Thyroid gland (tissue), 4 donors: ENCODE measurements around the gene BAZ2A. TPM values are rescaled to one million over a fixed set of nuclear protein-coding genes. Genes with fewer than 3 reads are reported as not detected.

Experiments used
- DNase-seq, 2 donors: peaks; one replicate each; pipeline ENCODE4 v3.0.0-alpha.2; 2019
- H3K27ac ChIP-seq, 3 donors: fragments of 200-600 bp; sonication (generic); 1 replicate in 2 of 3; 2 replicates in 1 of 3; pipeline ENCODE4 v1.5.1; 2016 to 2019; ENCODE audit warnings: mild to moderate bottlenecking in 1 of 3, moderate library complexity in 1 of 3
- H3K27me3 ChIP-seq: fragments of 200-600 bp; sonication (generic); one replicate; pipeline ENCODE4 v1.5.1; 2019
- H3K36me3 ChIP-seq, 2 donors: fragments of 200-600 bp; sonication (generic); one replicate each; pipeline ENCODE4 v1.5.1; 2016 to 2019
- H3K4me1 ChIP-seq, 2 donors: fragments of 200-600 bp; sonication (generic); one replicate each; pipeline ENCODE4 v1.5.1; 2017 to 2019
- H3K4me3 ChIP-seq, 3 donors: fragments of 200-600 bp; sonication (generic); replicated peaks in 1 of 3; 1 replicate in 2 of 3; 2 replicates in 1 of 3; pipeline ENCODE4 v1.5.1; 2016; ENCODE audit warnings: mild to moderate bottlenecking in 1 of 3
- H3K9me3 ChIP-seq: fragments of 200-600 bp; sonication (generic); one replicate; pipeline ENCODE4 v1.5.1; 2017
- POLR2A ChIP-seq, 2 donors: fragments of 450-650 bp; IDR thresholded peaks; one replicate each; pipeline ENCODE4 v1.6.1; 2017; ENCODE audit warnings: antibody characterized with exemption in 2 of 2, mild to moderate bottlenecking in 2 of 2, moderate library complexity in 1 of 2
- WGBS, 2 donors: methylation state at CpG; one replicate each; pipeline ENCODE4 v1.1.5; 2017; 5-methylcytosine and 5-hydroxymethylcytosine counted together
- intact Hi-C: fragments of 100-400 bp; cut with DNase I; formaldehyde crosslinking; loops from one replicate; pipeline ENCODE4 v1.15.1; 2023
- total RNA-seq, 4 donors: library from RNA; depleted of rRNA; stranded (reverse); fragments of >200 nt; gene quantifications; one replicate each; pipeline ENCODE4 v1.2.3, GENCODE V29; 2016
- TF ChIP-seq, protein P1 (sequence below), 6 experiments: fragments of 200-600 bp in 3 of 6; fragments of 450-650 bp in 3 of 6; sonication (generic) in 3 of 6; IDR thresholded peaks; one replicate each; pipeline ENCODE4 v1.5.1; 2016 to 2019; ENCODE audit warnings: antibody characterized with exemption in 6 of 6, mild to moderate bottlenecking in 2 of 6, inconsistent platforms in 1 of 6, moderate library complexity in 1 of 6

The BAZ2A gene
- total RNA-seq, 4 donors from 2014 or later: 61.7 to 122 (median 77.6) TPM

DNA sequence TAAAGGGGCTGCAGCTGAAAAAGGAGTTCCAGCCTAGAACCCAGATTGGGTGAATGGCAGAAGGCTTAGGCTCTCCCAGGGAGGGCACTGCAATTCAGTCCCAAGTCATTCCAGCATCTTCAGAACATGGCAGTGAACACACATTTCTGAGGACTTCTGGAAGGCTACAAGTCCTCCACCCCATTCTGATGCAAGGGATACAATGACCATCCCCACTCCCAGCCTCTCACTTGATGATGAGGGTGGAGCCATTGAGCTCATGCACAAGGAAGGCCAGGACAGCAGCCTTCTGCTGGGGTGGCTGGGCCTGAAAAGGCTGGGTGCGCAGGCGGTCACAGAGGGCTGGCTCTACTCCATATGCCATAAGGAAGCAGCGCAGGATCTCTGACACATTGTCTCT lies 25.8 kb downstream of the BAZ2A start:
- Histone ChIP-seq H3K9me3 (no peaks in the 10 kb centered on the region), H3K36me3 (peaks cover 97 to 99% of the 10 kb centered on the region in 2 donors), H3K27ac (no peak overlapping the region), H3K4me1 (no peaks in the 10 kb centered on the region), H3K4me3 (no peak overlapping the region), H3K27me3 (no peaks in the 10 kb centered on the region)
- WGBS, 2 donors: 95 to 98% methylated on average over 3 of the region's 3 CpGs
- intact Hi-C loops: no loop called here
- TF ChIP-seq, protein P1, sequence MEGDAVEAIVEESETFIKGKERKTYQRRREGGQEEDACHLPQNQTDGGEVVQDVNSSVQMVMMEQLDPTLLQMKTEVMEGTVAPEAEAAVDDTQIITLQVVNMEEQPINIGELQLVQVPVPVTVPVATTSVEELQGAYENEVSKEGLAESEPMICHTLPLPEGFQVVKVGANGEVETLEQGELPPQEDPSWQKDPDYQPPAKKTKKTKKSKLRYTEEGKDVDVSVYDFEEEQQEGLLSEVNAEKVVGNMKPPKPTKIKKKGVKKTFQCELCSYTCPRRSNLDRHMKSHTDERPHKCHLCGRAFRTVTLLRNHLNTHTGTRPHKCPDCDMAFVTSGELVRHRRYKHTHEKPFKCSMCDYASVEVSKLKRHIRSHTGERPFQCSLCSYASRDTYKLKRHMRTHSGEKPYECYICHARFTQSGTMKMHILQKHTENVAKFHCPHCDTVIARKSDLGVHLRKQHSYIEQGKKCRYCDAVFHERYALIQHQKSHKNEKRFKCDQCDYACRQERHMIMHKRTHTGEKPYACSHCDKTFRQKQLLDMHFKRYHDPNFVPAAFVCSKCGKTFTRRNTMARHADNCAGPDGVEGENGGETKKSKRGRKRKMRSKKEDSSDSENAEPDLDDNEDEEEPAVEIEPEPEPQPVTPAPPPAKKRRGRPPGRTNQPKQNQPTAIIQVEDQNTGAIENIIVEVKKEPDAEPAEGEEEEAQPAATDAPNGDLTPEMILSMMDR (IDR thresholded peaks at IDR 0.05): no peak
- no peak for TF ChIP-seq POLR2A (IDR thresholded peaks at IDR 0.05)
- no peak for DNase-seq

DNA sequence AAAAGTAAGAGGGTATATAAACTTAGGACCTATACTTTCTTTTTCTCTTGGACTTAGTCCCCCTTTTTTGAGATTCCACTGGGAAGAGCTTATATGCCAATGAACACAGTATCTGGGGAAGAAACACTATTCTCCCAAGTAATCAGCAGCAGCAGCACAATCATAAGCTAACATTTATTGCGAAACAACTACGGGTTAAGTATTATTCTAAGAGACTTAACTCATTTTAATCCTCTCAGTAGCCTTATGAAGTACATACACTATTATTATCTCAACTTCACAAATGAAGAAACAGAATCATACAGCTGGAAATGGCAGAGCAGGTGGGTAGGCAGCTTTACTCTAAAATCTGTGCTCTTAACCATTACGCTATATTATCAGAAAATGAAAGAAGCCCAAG lies 27.9 kb downstream of the BAZ2A start:
- DNase-seq: no peak
- TF ChIP-seq, protein P1 (IDR thresholded peaks at IDR 0.05): no peak
- TF ChIP-seq POLR2A (IDR thresholded peaks at IDR 0.05): no peak
- H3K4me3 ChIP-seq: no peak overlapping the region
- intact Hi-C loops: no loop called here
- H3K27me3 ChIP-seq: no peaks in the 10 kb centered on the region
- H3K27ac ChIP-seq: no peak overlapping the region
- WGBS, 2 donors: 84 to 91% methylated on average over 3 of the region's 3 CpGs
- no peaks in the 10 kb centered on the region for H3K4me1 ChIP-seq
- H3K36me3 ChIP-seq: peaks cover 95% of the 10 kb centered on the region in 2 donors
- H3K9me3 ChIP-seq: no peaks in the 10 kb centered on the region

DNA sequence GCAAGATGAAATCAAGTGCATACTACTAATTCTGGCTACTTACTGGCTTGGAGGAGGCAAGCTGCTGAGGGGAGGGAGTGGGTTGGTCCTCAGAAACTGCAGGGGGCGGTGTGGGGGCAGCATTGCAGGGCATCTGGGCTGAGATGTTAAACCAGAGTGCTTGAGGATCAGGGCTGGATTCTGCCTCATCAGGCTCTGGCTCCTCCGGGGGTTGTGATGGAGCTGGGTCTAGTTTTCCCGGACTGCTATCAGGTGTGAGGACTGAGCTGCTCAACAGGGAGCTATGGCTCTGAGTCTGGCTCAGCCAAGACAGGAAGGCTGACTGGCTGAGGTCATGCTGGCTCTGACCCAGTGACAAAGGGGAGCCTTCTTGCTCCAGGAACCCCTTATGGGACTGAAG lies 28.6 kb downstream of the BAZ2A start:
- peaks cover 87 to 88% of the 10 kb centered on the region in 2 donors for H3K36me3 ChIP-seq
- TF ChIP-seq, protein P1 (IDR thresholded peaks at IDR 0.05): no peak
- no peak for TF ChIP-seq POLR2A (IDR thresholded peaks at IDR 0.05)
- H3K27ac ChIP-seq: no peak overlapping the region
- H3K27me3 ChIP-seq: no peaks in the 10 kb centered on the region
- intact Hi-C loops: no loop called here
- H3K4me3 ChIP-seq: no peak overlapping the region
- H3K9me3 ChIP-seq: no peaks in the 10 kb centered on the region
- H3K4me1 ChIP-seq: peaks cover 0 to 4% of the 10 kb centered on the region in 2 donors
- no peak for DNase-seq
- WGBS, 2 donors: 79 to 85% methylated on average over 2 to 3 of the region's 3 CpGs

DNA sequence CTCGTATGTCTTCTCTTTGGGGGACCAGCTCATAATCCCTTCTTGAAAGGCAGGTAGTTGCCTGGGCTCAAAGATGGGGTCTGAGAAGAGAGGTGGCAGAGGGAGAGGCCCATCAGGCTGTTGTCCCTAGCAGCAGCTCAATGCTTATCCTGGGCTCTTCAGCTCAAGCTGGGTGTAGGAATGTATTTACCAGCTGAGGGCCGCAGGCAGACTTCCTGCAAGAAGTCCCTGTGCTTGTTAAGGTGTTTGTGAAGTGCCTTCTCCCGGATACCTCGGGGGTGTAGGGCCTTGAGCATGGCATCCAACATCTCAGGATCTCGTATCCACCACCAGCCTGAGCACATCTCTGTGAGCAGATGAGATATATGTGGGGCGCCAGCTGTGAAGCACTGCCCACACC lies 29.4 kb downstream of the BAZ2A start:
- Histone ChIP-seq H3K36me3 (peaks cover 80 to 84% of the 10 kb centered on the region in 2 donors), H3K27me3 (no peaks in the 10 kb centered on the region), H3K27ac (no peak overlapping the region), H3K4me1 (peaks cover 0 to 4% of the 10 kb centered on the region in 2 donors), H3K9me3 (no peaks in the 10 kb centered on the region), H3K4me3 (no peak overlapping the region)
- intact Hi-C loops: no loop called here
- WGBS, 2 donors: 89 to 100% methylated on average over 2 to 3 of the region's 6 CpGs
- TF ChIP-seq, protein P1 (IDR thresholded peaks at IDR 0.05): no peak
- no peak for TF ChIP-seq POLR2A (IDR thresholded peaks at IDR 0.05)
- DNase-seq: no peak

DNA sequence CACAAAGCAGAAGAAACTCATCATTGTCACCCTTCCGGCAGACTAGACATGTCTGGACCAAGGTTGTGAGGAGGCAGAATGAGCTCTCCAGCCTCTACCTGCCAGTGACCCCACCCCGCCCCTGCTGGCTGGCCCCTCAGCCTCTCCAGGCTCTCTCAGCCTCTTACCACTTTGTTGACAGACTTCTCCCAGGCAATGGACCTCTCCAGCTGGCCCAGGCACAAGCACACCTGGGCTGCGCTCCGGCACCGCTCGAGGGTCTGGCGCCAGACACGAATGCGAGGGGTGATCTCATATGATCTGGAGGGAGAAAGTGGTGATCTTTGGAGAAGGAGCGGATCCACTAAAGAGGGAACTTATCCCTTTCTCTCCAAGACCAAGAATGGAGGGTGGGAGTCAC lies 30.3 kb downstream of the BAZ2A start:
- H3K27ac ChIP-seq: no peak overlapping the region

More for the DNA sequence above, 30.3 kb downstream of the BAZ2A start:
- intact Hi-C loops: no loop called here
- Histone ChIP-seq H3K9me3 (no peaks in the 10 kb centered on the region), H3K36me3 (peaks cover 74 to 76% of the 10 kb centered on the region in 2 donors), H3K4me3 (no peak overlapping the region), H3K27me3 (no peaks in the 10 kb centered on the region), H3K4me1 (peaks cover 0 to 4% of the 10 kb centered on the region in 2 donors)
- DNase-seq: no peak
- TF ChIP-seq, protein P1 (IDR thresholded peaks at IDR 0.05): no peak
- TF ChIP-seq POLR2A (IDR thresholded peaks at IDR 0.05): no peak
- WGBS, 2 donors: 93 to 99% methylated on average over 9 to 10 of the region's 10 CpGs
